Small intestine (tissue), 16 donors: ENCODE results near the gene GPR89A. TPM values are rescaled to one million over a fixed set of nuclear protein-coding genes. Genes with fewer than 3 reads are reported as not detected.
A peak's percentile ranks its signal among the peaks of the same experiment; 100 is the strongest.
"Not testable (repeated sequence)": the region's sequence is repeated elsewhere in the genome, so short reads cannot be mapped to it uniquely, and the experiment has no call there.

Experiments
- DNase-seq, 2 donors: peaks; one replicate each; pipeline versions ENCODE4 v3.0.0 to v3.0.0-alpha.2; 2013
- FAIRE-seq: peaks from 2 replicates; lab custom pipeline; 2012; peaks lifted over from hg19 to GRCh38; lab: Jason Lieb, UNC
- H3K27ac ChIP-seq, 3 donors: one replicate each; pipeline ENCODE4 v1.5.1; 2013; ENCODE audit warnings: low read length in 2 of 3, mild to moderate bottlenecking in 2 of 3, control low read depth in 1 of 3, inconsistent platforms in 1 of 3, low read depth in 1 of 3, moderate library complexity in 1 of 3
- H3K27me3 ChIP-seq, 3 donors: one replicate each; pipeline ENCODE4 v1.6.1; 2013; ENCODE audit warnings: low read length in 3 of 3, inconsistent platforms in 1 of 3; ENCODE audit not compliant: control insufficient read depth in 3 of 3, insufficient read depth in 3 of 3
- H3K36me3 ChIP-seq, 3 donors: one replicate each; pipeline ENCODE4 v1.6.1; 2013; ENCODE audit warnings: low read length in 3 of 3, inconsistent platforms in 1 of 3, low read depth in 1 of 3, mild to moderate bottlenecking in 1 of 3, moderate library complexity in 1 of 3; ENCODE audit not compliant: control insufficient read depth in 3 of 3, insufficient read depth in 2 of 3
- H3K4me1 ChIP-seq, 3 donors: one replicate each; pipeline ENCODE4 v1.6.1; 2013; ENCODE audit warnings: low read length in 2 of 3, inconsistent platforms in 1 of 3, low read depth in 1 of 3, mild to moderate bottlenecking in 1 of 3, moderate library complexity in 1 of 3; ENCODE audit not compliant: control insufficient read depth in 3 of 3, insufficient read depth in 2 of 3
- H3K4me3 ChIP-seq, 3 donors: one replicate each; pipeline ENCODE4 v1.5.1; 2013; ENCODE audit warnings: low read length in 3 of 3, control low read depth in 1 of 3, inconsistent platforms in 1 of 3, low read depth in 1 of 3, mild to moderate bottlenecking in 1 of 3, moderate library complexity in 1 of 3
- H3K9me3 ChIP-seq, 2 donors: one replicate each; pipeline ENCODE4 v1.6.1; 2013; ENCODE audit warnings: low read depth in 1 of 2, low read length in 1 of 2; ENCODE audit not compliant: control insufficient read depth in 2 of 2, insufficient read depth in 1 of 2
- WGBS, 3 donors: extraction: QIAGEN DNeasy Blood & Tissue Kit; methylation state at CpG; one replicate each; pipeline ENCODE4 v1.1.7; 2013; 5-methylcytosine and 5-hydroxymethylcytosine counted together
- long read RNA-seq, 10 donors: transcript quantifications; one replicate each; lab custom pipeline, GENCODE V29; 2026
- polyA plus RNA-seq, 4 donors: library from polyadenylated mRNA; stranded (reverse) in 3 of 4; unstranded in 1 of 4; fragments of 200-250 nt in 3 of 4; fragments of 120-200 nt in 1 of 4; gene quantifications; one replicate each; pipeline versions ENCODE4 v1.2.1 to v1.2.3, GENCODE V29; 2013
- donor health status: healthy with polysubstance abuse.
- donor health status: control.
- donor health status: control.
- donor health status: Bipolar disorder and iron deficiency.
- donor health status: healthy.

The GPR89A gene
- 10 to 100 TPM; 16.5 to 47.0 (median 22.7) TPM for polyA plus RNA-seq
- long read RNA-seq, donor 1, result 0 reads
- long read RNA-seq, donor 2, partial matches to known transcripts, result 0 of 4 reads
- long read RNA-seq, donor 2, other reads (novel, unspliced or antisense), result 0 of 4 reads
- long read RNA-seq, donor 3, partial matches to known transcripts, result 0 of 2 reads
- long read RNA-seq, donor 3, other reads (novel, unspliced or antisense), result 0 of 2 reads
- long read RNA-seq, donor 4, result 0 reads
- long read RNA-seq, donor 5, partial matches to known transcripts, result 0 of 1 reads
- long read RNA-seq, donor 5, other reads (novel, unspliced or antisense), result 0 of 1 reads
- long read RNA-seq, donor 6, transcript GPR89A-201 (14 exons, 2,120 nt), result major isoform, 7 of 8 reads
- long read RNA-seq, donor 6, partial matches to known transcripts, result 0 of 8 reads
- long read RNA-seq, donor 6, other reads (novel, unspliced or antisense), result 0 of 8 reads
- long read RNA-seq, donor 7, result 0 reads
- long read RNA-seq, donor 8, partial matches to known transcripts, result 0 of 1 reads
- long read RNA-seq, donor 8, other reads (novel, unspliced or antisense), result 0 of 1 reads
- long read RNA-seq, donor 9, partial matches to known transcripts, result 0 of 3 reads
- long read RNA-seq, donor 9, other reads (novel, unspliced or antisense), result 0 of 3 reads
- long read RNA-seq, donor 10, partial matches to known transcripts, result 5 of 10 reads
- long read RNA-seq, donor 10, other reads (novel, unspliced or antisense), result 0 of 10 reads

DNA sequence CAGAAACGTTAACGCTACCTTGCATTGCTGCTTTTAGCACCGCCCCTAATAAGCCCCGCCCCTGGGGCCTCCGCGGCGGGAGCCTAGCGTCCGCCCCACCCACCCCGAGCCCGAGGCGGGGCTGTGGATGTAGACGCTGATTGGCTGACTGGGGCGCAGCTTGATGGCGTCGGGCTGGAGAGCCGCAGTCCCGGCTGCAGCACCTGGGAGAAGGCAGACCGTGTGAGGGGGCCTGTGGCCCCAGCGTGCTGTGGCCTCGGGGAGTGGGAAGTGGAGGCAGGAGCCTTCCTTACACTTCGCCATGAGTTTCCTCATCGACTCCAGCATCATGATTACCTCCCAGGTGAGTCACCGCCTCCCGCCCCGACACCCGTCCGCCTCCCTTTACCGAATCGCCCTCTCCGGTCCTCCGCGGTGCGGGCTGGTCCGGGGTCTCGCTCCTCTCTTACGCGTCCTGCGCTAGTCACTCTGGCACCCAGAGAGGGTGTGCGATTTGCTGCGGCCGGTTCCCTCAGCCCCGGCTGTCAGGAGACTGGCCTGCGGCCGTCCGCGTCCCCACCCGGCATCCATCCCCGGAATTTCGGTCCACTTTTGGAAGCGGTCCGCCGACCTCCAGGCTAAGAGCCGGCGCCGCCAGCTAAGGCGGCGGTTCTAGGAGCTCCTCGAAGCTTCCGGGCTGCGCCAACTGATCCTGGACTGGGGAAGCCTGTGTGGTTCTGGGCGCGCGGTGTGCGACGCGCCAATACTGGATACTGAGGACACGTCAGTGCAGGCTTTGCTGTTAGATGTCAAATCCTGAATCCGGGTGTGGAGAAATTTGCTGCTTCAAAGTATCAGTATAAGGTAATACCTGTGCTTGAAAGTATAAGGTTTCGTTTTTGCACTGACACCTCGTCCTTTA is at the start of gene GPR89A:
Gene GPR89A (plus strand): TSS at position 156 of the 901 bp plus-strand sequence. CDS start 146 bp downstream, at position 302.
- peak within 1 kb of the TSS; percentile 80 to 92 (median 88) for H3K27ac ChIP-seq
- FAIRE-seq, result peak; percentile 70
- peak; percentile 95 to 97 for DNase-seq

GRCh38 chr1:145586820-145587219 is 21.0 kb upstream of the GPR89A start:
- not testable (repeated sequence) for H3K27ac ChIP-seq, H3K4me1 ChIP-seq, FAIRE-seq, H3K4me3 ChIP-seq, H3K9me3 ChIP-seq, H3K36me3 ChIP-seq, DNase-seq, H3K27me3 ChIP-seq
- 84 to 94% (median 94%) methylated on average over 4 to 5 of the region's 5 CpGs for WGBS, 3 donors

More for the DNA sequence above, at the start of gene GPR89A:
- not testable (repeated sequence) for H3K4me1 ChIP-seq, H3K9me3 ChIP-seq, H3K27me3 ChIP-seq, H3K36me3 ChIP-seq
- 0 to 1% (median 0%) methylated on average over 47 to 56 of the region's 71 CpGs for WGBS, 3 donors
- peak within 1 kb of the TSS; percentile 72 to 88 (median 83) for H3K4me3 ChIP-seq

GRCh38 chr1:145590806-145591205 is 17.0 kb upstream of the GPR89A start:
- not testable (repeated sequence) for FAIRE-seq, DNase-seq, H3K27me3 ChIP-seq, H3K27ac ChIP-seq, H3K4me3 ChIP-seq, H3K36me3 ChIP-seq, H3K4me1 ChIP-seq, H3K9me3 ChIP-seq
- 5 to 11% (median 5%) methylated on average over 4 to 5 of the region's 7 CpGs for WGBS, 3 donors

DNA sequence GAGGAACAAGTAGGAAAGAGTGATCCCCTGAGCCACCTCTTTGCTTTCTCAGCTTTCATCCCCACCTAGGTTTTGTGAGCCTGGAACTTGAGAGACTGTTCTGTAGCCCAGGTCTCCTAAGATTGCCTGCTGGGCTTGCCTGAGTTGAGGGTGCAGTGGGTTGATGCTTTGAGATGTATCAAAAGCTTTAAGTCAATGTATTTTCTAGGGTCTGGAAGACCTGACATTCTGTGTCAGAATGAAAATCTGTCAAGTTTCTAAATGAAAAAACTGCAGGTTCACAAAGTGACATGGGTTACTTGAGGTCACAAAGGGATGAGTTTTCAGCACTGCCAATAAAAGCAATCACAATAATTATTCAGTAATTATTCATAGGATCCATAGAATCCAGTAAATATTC is 15.4 kb upstream of the GPR89A start:
- DNase-seq, H3K36me3 ChIP-seq, FAIRE-seq, H3K4me3 ChIP-seq, H3K9me3 ChIP-seq, H3K27me3 ChIP-seq, H3K27ac ChIP-seq, H3K4me1 ChIP-seq: not testable (repeated sequence)

GRCh38 chr1:145595421-145595820 is 12.4 kb upstream of the GPR89A start:
- not testable (repeated sequence) for FAIRE-seq, H3K36me3 ChIP-seq, H3K27ac ChIP-seq, H3K4me3 ChIP-seq, H3K27me3 ChIP-seq, H3K4me1 ChIP-seq, DNase-seq, H3K9me3 ChIP-seq

- not testable (repeated sequence) for FAIRE-seq, H3K4me3 ChIP-seq, H3K27me3 ChIP-seq, H3K9me3 ChIP-seq, H3K4me1 ChIP-seq, DNase-seq, H3K27ac ChIP-seq, H3K36me3 ChIP-seq
- 83 to 89% (median 83%) methylated on average over 6 of the region's 6 CpGs for WGBS, 3 donors
Measured at GRCh38 chr1:145596236-145596635, 11.6 kb upstream of the GPR89A start.

- not testable (repeated sequence) for H3K9me3 ChIP-seq, H3K4me1 ChIP-seq, FAIRE-seq, H3K36me3 ChIP-seq, H3K27me3 ChIP-seq, H3K4me3 ChIP-seq, H3K27ac ChIP-seq
- DNase-seq, result peak; percentile 33 to 57
- WGBS, 3 donors, result 39 to 66% (median 40%) methylated on average over 5 of the region's 5 CpGs
Measured at GRCh38 chr1:145599426-145599825, 8.4 kb upstream of the GPR89A start.

DNA sequence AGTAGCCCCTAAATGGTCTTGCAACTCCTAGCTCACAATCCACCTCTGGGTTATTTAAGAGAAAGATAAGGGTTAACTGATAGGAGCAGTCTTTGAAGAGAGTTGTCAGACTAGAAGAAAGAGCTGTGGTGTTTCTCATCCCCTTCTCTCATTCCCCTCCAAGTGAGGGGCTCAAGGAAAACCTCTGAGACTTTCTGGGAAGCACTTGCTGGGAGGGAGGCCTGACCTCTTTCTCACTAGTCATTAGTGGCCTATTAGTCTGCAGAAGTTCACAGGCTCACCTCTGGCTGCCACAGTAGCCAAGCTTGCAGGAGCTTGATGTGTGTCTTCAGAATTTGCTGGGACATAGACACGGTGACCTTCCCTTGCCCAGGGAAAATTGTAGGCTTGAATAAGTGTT is 6.2 kb upstream of the GPR89A start:
- WGBS, 3 donors, result 65 to 88% (median 77%) methylated on average over 1 of the region's 1 CpG
- no peaks in the 10 kb centered on the region for H3K36me3 ChIP-seq
- no peaks in the 10 kb centered on the region for H3K9me3 ChIP-seq
- H3K27me3 ChIP-seq, result no peaks in the 10 kb centered on the region
- no peak overlapping the region for H3K4me3 ChIP-seq
- DNase-seq (no peak), FAIRE-seq (no peak)
- peaks cover 0 to 5% (median 3%) of the 10 kb centered on the region in 3 donors for H3K4me1 ChIP-seq
- no peak overlapping the region for H3K27ac ChIP-seq
